Caco-2 (cell line): ENCODE measurements around the gene SWAP70. TPM values are rescaled to one million over a fixed set of nuclear protein-coding genes. Genes with fewer than 3 reads are reported as not detected.

ENCODE experiments used
- BruUV-seq: library from RNA; stranded (reverse); fragments of 400-500 nt; replicated peaks from 2 replicates; lab custom pipeline; 2021; lab: Mats Ljungman, UMichigan
- CTCF ChIA-PET: fragments of 300-600 bp; sonication (Branson Sonifier 250); formaldehyde crosslinking; loops from one replicate; lab custom pipeline; 2022; ENCODE audit warnings: antibody characterized with exemption; lab: Charles Lee
- POLR2A ChIA-PET: fragments of 300-600 bp; sonication (Branson Sonifier 250); formaldehyde crosslinking; loops from one replicate; lab custom pipeline; 2022; ENCODE audit warnings: antibody characterized with exemption; lab: Charles Lee
- DNase-seq, 2 experiments: peaks; one replicate each; pipeline versions ENCODE4 v3.0.0 to v3.0.0-alpha.2; 2020 to 2022
- H3K27me3 ChIP-seq: replicated peaks from 2 replicates; pipeline ENCODE4 v1.6.0; 2011; ENCODE audit warnings: low read length; ENCODE audit not compliant: control insufficient read depth, insufficient read depth
- H3K36me3 ChIP-seq: 2 replicates; pipeline ENCODE4 v1.5.1; 2011; ENCODE audit warnings: low read length; ENCODE audit not compliant: control insufficient read depth, insufficient read depth
- H3K4me1 ChIP-seq: fragments of 250-450 bp; sonication (Bioruptor Pico); 2 replicates; pipeline ENCODE4 v1.5.1; 2020; ENCODE audit warnings: mild to moderate bottlenecking
- H3K4me3 ChIP-seq: 2 replicates; pipeline ENCODE4 v1.5.1; 2011; ENCODE audit warnings: low read depth, mild to moderate bottlenecking, control low read depth, low read length
- H3K9me3 ChIP-seq: fragments of 250-450 bp; sonication (Bioruptor Pico); 2 replicates; pipeline ENCODE4 v1.5.1; 2020; ENCODE audit warnings: mild to moderate bottlenecking, moderate library complexity
- H3K27ac Mint-ChIP-seq: one replicate; pipeline ENCODE4 v1.8.0; 2022; ENCODE audit warnings: mixed read lengths; ENCODE audit not compliant: unreplicated experiment
- H3K27me3 Mint-ChIP-seq: one replicate; pipeline ENCODE4 v1.8.0; 2022; ENCODE audit warnings: mixed read lengths; ENCODE audit not compliant: insufficient read depth, unreplicated experiment
- H3K36me3 Mint-ChIP-seq: one replicate; pipeline ENCODE4 v1.8.0; 2022; ENCODE audit warnings: mild to moderate bottlenecking, mixed read lengths; ENCODE audit not compliant: insufficient read depth, unreplicated experiment
- H3K4me1 Mint-ChIP-seq: one replicate; pipeline ENCODE4 v1.8.0; 2022; ENCODE audit warnings: low read depth, mixed read lengths; ENCODE audit not compliant: unreplicated experiment
- H3K4me3 Mint-ChIP-seq: one replicate; pipeline ENCODE4 v1.8.0; 2022; ENCODE audit warnings: mild to moderate bottlenecking, moderate library complexity, mixed read lengths; ENCODE audit not compliant: unreplicated experiment
- H3K9me3 Mint-ChIP-seq: one replicate; pipeline ENCODE4 v1.8.0; 2022; ENCODE audit warnings: mixed read lengths; ENCODE audit not compliant: unreplicated experiment
- CTCF ChIP-seq, 2 experiments: fragments of 200-600 bp in 1 of 2; IDR thresholded peaks; 1 replicate in 1 of 2; 2 replicates in 1 of 2; pipeline versions ENCODE4 v1.5.1 to v1.8.0; 2011 to 2022; ENCODE audit warnings: antibody characterized with exemption in 1 of 2, control low read depth in 1 of 2, inconsistent platforms in 1 of 2, low read depth in 1 of 2, low read length in 1 of 2, mild to moderate bottlenecking in 1 of 2, moderate library complexity in 1 of 2; ENCODE audit not compliant: insufficient read depth in 1 of 2, severe bottlenecking in 1 of 2, unreplicated experiment in 1 of 2
- intact Hi-C: fragments of 100-400 bp; cut with micrococcal nuclease; formaldehyde crosslinking; loops from one replicate; pipeline ENCODE4 v1.10.0; 2022; ENCODE audit not compliant: unreplicated experiment
- total RNA-seq: library from RNA; stranded (reverse); gene quantifications from 2 replicates; pipeline ENCODE4 v1.2.3, GENCODE V29; 2022

The SWAP70 gene
- total RNA-seq, 1 experiment from 2014 or later = 42.4 TPM

- Mint-ChIP-seq H3K36me3 (peaks cover 12% of the 10 kb centered on the region), H3K4me1 (peaks cover 14% of the 10 kb centered on the region), H3K27ac (no peak overlapping the region), H3K9me3 (no peaks in the 10 kb centered on the region), H3K27me3 (no peaks in the 10 kb centered on the region), H3K4me3 (no peak overlapping the region)
- Histone ChIP-seq H3K36me3 (no peaks in the 10 kb centered on the region), H3K27me3 (no peaks in the 10 kb centered on the region), H3K9me3 (no peaks in the 10 kb centered on the region), H3K4me1 (peaks cover 33% of the 10 kb centered on the region), H3K4me3 (no peak overlapping the region)
- no peak for DNase-seq
- intact Hi-C loops = loop anchor here (10.0 kb wide), 1 partner anchor 350 kb away; no protein-coding TSS in a partner anchor
- POLR2A ChIA-PET = no interaction called here
- CTCF ChIA-PET = no interaction called here
- no peak for TF ChIP-seq CTCF (IDR thresholded peaks at IDR 0.05; ENCODE audit: insufficient read depth in 1 of 2, low read depth in 1 of 2, low read length in 1 of 2, severe bottlenecking in 1 of 2, unreplicated experiment in 1 of 2)
- BruUV-seq = no TSS peak
Observed at GRCh38 chr11:9774591-9775397, 110.9 kb downstream of the SWAP70 start.

GRCh38 chr11:9775398-9775779 lies 111.5 kb downstream of the SWAP70 start:
- intact Hi-C loops = loop anchor here (10.0 kb wide), 1 partner anchor 349 kb away; no protein-coding TSS in a partner anchor
- CTCF ChIA-PET = no interaction called here

GRCh38 chr11:9776203-9776602 lies 112.3 kb downstream of the SWAP70 start:
- Mint-ChIP-seq H3K27ac (no peak overlapping the region), H3K36me3 (peaks cover 26% of the 10 kb centered on the region), H3K27me3 (no peaks in the 10 kb centered on the region), H3K4me3 (no peak overlapping the region), H3K9me3 (no peaks in the 10 kb centered on the region), H3K4me1 (peaks cover 14% of the 10 kb centered on the region)
- CTCF ChIA-PET = no interaction called here
- POLR2A ChIA-PET = no interaction called here
- Histone ChIP-seq H3K4me3 (no peak overlapping the region), H3K36me3 (peaks cover 3% of the 10 kb centered on the region; the same call in 1 of the 2 replicates), H3K27me3 (no peaks in the 10 kb centered on the region), H3K9me3 (no peaks in the 10 kb centered on the region), H3K4me1 (peaks cover 33% of the 10 kb centered on the region)
- intact Hi-C loops = loop anchor here (10.0 kb wide), 1 partner anchor 349 kb away; no protein-coding TSS in a partner anchor
- no TSS peak for BruUV-seq
- DNase-seq = no peak
- TF ChIP-seq CTCF (IDR thresholded peaks at IDR 0.05; ENCODE audit: insufficient read depth in 1 of 2, low read depth in 1 of 2, low read length in 1 of 2, severe bottlenecking in 1 of 2, unreplicated experiment in 1 of 2) = no peak

More at GRCh38 chr11:9775398-9775779, 111.5 kb downstream of the SWAP70 start:
- peaks cover 14% of the 10 kb centered on the region for H3K4me1 Mint-ChIP-seq
- no peaks in the 10 kb centered on the region for H3K27me3 ChIP-seq
- no peak for DNase-seq
- H3K27me3 Mint-ChIP-seq = no peaks in the 10 kb centered on the region
- no peak overlapping the region for H3K4me3 ChIP-seq
- no peak overlapping the region for H3K27ac Mint-ChIP-seq
- H3K4me1 ChIP-seq = peaks cover 33% of the 10 kb centered on the region
- H3K36me3 ChIP-seq = peaks cover 3% of the 10 kb centered on the region; the same call in 1 of the 2 replicates
- POLR2A ChIA-PET = no interaction called here
- no peak for TF ChIP-seq CTCF (IDR thresholded peaks at IDR 0.05; ENCODE audit: insufficient read depth in 1 of 2, low read depth in 1 of 2, low read length in 1 of 2, severe bottlenecking in 1 of 2, unreplicated experiment in 1 of 2)
- peaks cover 18% of the 10 kb centered on the region for H3K36me3 Mint-ChIP-seq
- BruUV-seq = no TSS peak
- no peaks in the 10 kb centered on the region for H3K9me3 Mint-ChIP-seq
- no peaks in the 10 kb centered on the region for H3K9me3 ChIP-seq
- no peak overlapping the region for H3K4me3 Mint-ChIP-seq
